VCaP (cell line): Measurements from ENCODE around the gene APLNR.

ENCODE experiments used
- H3K27ac ChIP-seq: fragments of 450-650 bp; 2 replicates; pipeline ENCODE4 v1.5.1; 2017
- CTCF ChIP-seq: fragments of 450-650 bp; conservative IDR thresholded peaks from 2 replicates; pipeline ENCODE4 v1.5.1; 2017; ENCODE audit warnings: mild to moderate bottlenecking, moderate library complexity

APLNR gene

GRCh38 chr11:57224537-57224936 lies 12.5 kb downstream of the APLNR start:
- H3K27ac ChIP-seq, result no peak overlapping the region
- TF ChIP-seq CTCF, result no peak

GRCh38 chr11:57224128-57224527 lies 12.9 kb downstream of the APLNR start:
- H3K27ac ChIP-seq, result no peak overlapping the region
- no peak for TF ChIP-seq CTCF

- H3K27ac ChIP-seq, result no peak overlapping the region
- TF ChIP-seq CTCF, result no peak
These were observed 13.4 kb downstream of the APLNR start for GRCh38 chr11:57223601-57224000.

GRCh38 chr11:57222239-57222638 lies 14.8 kb downstream of the APLNR start:
- no peak for TF ChIP-seq CTCF
- no peak overlapping the region for H3K27ac ChIP-seq

GRCh38 chr11:57219021-57219627 lies 17.9 kb downstream of the APLNR start:
- no peak for TF ChIP-seq CTCF
- no peak overlapping the region for H3K27ac ChIP-seq

- TF ChIP-seq CTCF, result no peak
- H3K27ac ChIP-seq, result no peak overlapping the region
These were observed 20.0 kb downstream of the APLNR start for GRCh38 chr11:57217053-57217452.

GRCh38 chr11:57216463-57216862 lies 20.6 kb downstream of the APLNR start:
- H3K27ac ChIP-seq, result no peak overlapping the region
- no peak for TF ChIP-seq CTCF

GRCh38 chr11:57214494-57214893 lies 22.6 kb downstream of the APLNR start:
- TF ChIP-seq CTCF, result no peak
- no peak overlapping the region for H3K27ac ChIP-seq
